Loucy (cell line): ENCODE results near the gene PILRB.
"Not testable (repeated sequence)": the region's sequence is repeated elsewhere in the genome, so short reads cannot be mapped to it uniquely, and the experiment has no call there.

Experiments used
- CTCF ChIP-seq: fragments of 200-600 bp; sonication (generic); conservative IDR thresholded peaks from 2 replicates; pipeline ENCODE4 v1.5.1; 2014; ENCODE audit warnings: mild to moderate bottlenecking, antibody characterized with exemption, low read length
- EZH2phosphoT487 ChIP-seq: fragments of 200-600 bp; IDR thresholded peaks from 2 replicates; pipeline ENCODE4 v1.6.1; 2018; ENCODE audit warnings: antibody characterized with exemption, mild to moderate bottlenecking, moderate library complexity, borderline replicate concordance

- not testable (repeated sequence) for TF ChIP-seq CTCF, EZH2phosphoT487
Measured at GRCh38 chr7:100338083-100338696, 19.7 kb upstream of the PILRB start.
